Measurements from ENCODE around the gene SACM1L. TPM values are rescaled to one million over a fixed set of nuclear protein-coding genes. Genes with fewer than 3 reads are reported as not detected.

The SACM1L gene
- total RNA-seq (2021; fragmentation: NEBNext Ultra II Directional; extraction: Animal tissue kit (Norgen Biotek cat#: 25700)) = 10 to 100 TPM; 43.9 to 51.3 (median 47.8) TPM
- long read RNA-seq, transcript SACM1L-201 (20 exons, 3,723 nt) = major isoform, 21 of 30 reads
- long read RNA-seq, partial matches to known transcripts = 5 of 30 reads
- long read RNA-seq, other reads (novel, unspliced or antisense) = 3 of 30 reads

GRCh38 chr3:45688882-45689786, at the start of gene SACM1L:
Gene SACM1L, plus strand, starts transcription at chr3:45689396. Its CDS starts 70 bp downstream, at chr3:45689466.
- peak; percentile 99 for DNase-seq
- TF ChIP-seq CTCF (IDR thresholded peaks at IDR 0.05) = no peak
- Mint-ChIP-seq H3K4me3 (peak within 1 kb of the TSS; percentile 80), H3K27ac (peak within 1 kb of the TSS; percentile 94), H3K36me3 (ENCODE audit: low read depth) (peaks cover 16% of the 10 kb centered on the region), H3K9me3 (peaks cover 5% of the 10 kb centered on the region), H3K4me1 (ENCODE audit: low read depth) (peaks cover 47% of the 10 kb centered on the region), H3K27me3 (ENCODE audit: insufficient read depth) (peaks cover 11% of the 10 kb centered on the region)

- no peak for TF ChIP-seq CTCF (IDR thresholded peaks at IDR 0.05)
- peaks cover 14% of the 10 kb centered on the region for H3K36me3 Mint-ChIP-seq (ENCODE audit: low read depth)
- H3K9me3 Mint-ChIP-seq = no peaks in the 10 kb centered on the region
- peak overlapping the region; percentile 57 for H3K27ac Mint-ChIP-seq
- no peaks in the 10 kb centered on the region; the same call in none of the 2 replicates for H3K27me3 Mint-ChIP-seq (ENCODE audit: insufficient read depth)
- no peak overlapping the region for H3K4me3 Mint-ChIP-seq
- DNase-seq = no peak
- H3K4me1 Mint-ChIP-seq (ENCODE audit: low read depth) = peaks cover 81% of the 10 kb centered on the region
These were observed 49.1 kb upstream of the SACM1L start for GRCh38 chr3:45640091-45640507.

- Mint-ChIP-seq H3K4me1 (ENCODE audit: low read depth) (peaks cover 81% of the 10 kb centered on the region), H3K4me3 (no peak overlapping the region), H3K27ac (peak overlapping the region; percentile 57), H3K27me3 (ENCODE audit: insufficient read depth) (no peaks in the 10 kb centered on the region; the same call in none of the 2 replicates), H3K9me3 (no peaks in the 10 kb centered on the region), H3K36me3 (ENCODE audit: low read depth) (peaks cover 16% of the 10 kb centered on the region)
- DNase-seq = no peak
- TF ChIP-seq CTCF (IDR thresholded peaks at IDR 0.05) = no peak
These were observed 48.4 kb upstream of the SACM1L start for GRCh38 chr3:45640724-45641361.

GRCh38 chr3:45641756-45642155, 47.4 kb upstream of the SACM1L start:
- Mint-ChIP-seq H3K36me3 (ENCODE audit: low read depth) (peaks cover 17% of the 10 kb centered on the region), H3K27ac (no peak overlapping the region; the same call in 1 of the 2 replicates), H3K27me3 (ENCODE audit: insufficient read depth) (no peaks in the 10 kb centered on the region; the same call in none of the 2 replicates), H3K9me3 (no peaks in the 10 kb centered on the region), H3K4me1 (ENCODE audit: low read depth) (peaks cover 81% of the 10 kb centered on the region), H3K4me3 (no peak overlapping the region)
- TF ChIP-seq CTCF (IDR thresholded peaks at IDR 0.05) = no peak
- no peak for DNase-seq

GRCh38 chr3:45642731-45643152, 46.5 kb upstream of the SACM1L start:
- no peaks in the 10 kb centered on the region for H3K9me3 Mint-ChIP-seq
- TF ChIP-seq CTCF (IDR thresholded peaks at IDR 0.05) = no peak
- peaks cover 89% of the 10 kb centered on the region for H3K4me1 Mint-ChIP-seq (ENCODE audit: low read depth)
- no peaks in the 10 kb centered on the region; the same call in none of the 2 replicates for H3K27me3 Mint-ChIP-seq (ENCODE audit: insufficient read depth)
- H3K4me3 Mint-ChIP-seq = peak overlapping the region; percentile 47
- peak; percentile 35 for DNase-seq
- peaks cover 14% of the 10 kb centered on the region for H3K36me3 Mint-ChIP-seq (ENCODE audit: low read depth)
- peak overlapping the region; percentile 97 for H3K27ac Mint-ChIP-seq

All from HFFc6 (cell line).